ENCODE measurements around the gene SPACA7. TPM values are rescaled to one million over a fixed set of nuclear protein-coding genes. Genes with fewer than 3 reads are reported as not detected.

SPACA7 gene
- total RNA-seq, 3 donors from 2014 or later, result not detected

DNA sequence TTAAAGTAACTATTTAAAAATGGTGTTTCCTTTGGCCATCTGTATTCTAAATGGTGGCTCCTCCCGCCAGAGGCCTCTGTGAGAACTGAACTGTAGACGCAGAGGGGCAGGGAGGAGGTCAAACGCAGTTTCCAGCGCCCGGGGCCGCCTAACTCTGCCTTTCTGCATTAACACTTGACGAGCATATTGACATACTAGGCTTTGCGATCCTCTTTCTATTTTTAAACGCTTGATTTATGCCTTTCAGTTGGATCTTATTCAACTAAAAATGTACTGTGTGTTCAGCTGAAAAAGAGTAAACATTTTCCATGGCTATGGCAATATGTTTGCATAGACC lies 74.7 kb downstream of the SPACA7 start:
- DNase-seq (no peak), ATAC-seq (no peak)
- H3K4me1 ChIP-seq (ENCODE audit: low read depth), result no peaks in the 10 kb centered on the region
- TF ChIP-seq, protein P1, sequence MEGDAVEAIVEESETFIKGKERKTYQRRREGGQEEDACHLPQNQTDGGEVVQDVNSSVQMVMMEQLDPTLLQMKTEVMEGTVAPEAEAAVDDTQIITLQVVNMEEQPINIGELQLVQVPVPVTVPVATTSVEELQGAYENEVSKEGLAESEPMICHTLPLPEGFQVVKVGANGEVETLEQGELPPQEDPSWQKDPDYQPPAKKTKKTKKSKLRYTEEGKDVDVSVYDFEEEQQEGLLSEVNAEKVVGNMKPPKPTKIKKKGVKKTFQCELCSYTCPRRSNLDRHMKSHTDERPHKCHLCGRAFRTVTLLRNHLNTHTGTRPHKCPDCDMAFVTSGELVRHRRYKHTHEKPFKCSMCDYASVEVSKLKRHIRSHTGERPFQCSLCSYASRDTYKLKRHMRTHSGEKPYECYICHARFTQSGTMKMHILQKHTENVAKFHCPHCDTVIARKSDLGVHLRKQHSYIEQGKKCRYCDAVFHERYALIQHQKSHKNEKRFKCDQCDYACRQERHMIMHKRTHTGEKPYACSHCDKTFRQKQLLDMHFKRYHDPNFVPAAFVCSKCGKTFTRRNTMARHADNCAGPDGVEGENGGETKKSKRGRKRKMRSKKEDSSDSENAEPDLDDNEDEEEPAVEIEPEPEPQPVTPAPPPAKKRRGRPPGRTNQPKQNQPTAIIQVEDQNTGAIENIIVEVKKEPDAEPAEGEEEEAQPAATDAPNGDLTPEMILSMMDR (IDR thresholded peaks at IDR 0.05), result no peak
- H3K36me3 ChIP-seq (ENCODE audit: low read depth), result no peaks in the 10 kb centered on the region
- H3K4me3 ChIP-seq, result no peak overlapping the region
- intact Hi-C loops (cut with DNase I, micrococcal nuclease), result no loop called here
- no peaks in the 10 kb centered on the region for H3K9me3 ChIP-seq

DNA sequence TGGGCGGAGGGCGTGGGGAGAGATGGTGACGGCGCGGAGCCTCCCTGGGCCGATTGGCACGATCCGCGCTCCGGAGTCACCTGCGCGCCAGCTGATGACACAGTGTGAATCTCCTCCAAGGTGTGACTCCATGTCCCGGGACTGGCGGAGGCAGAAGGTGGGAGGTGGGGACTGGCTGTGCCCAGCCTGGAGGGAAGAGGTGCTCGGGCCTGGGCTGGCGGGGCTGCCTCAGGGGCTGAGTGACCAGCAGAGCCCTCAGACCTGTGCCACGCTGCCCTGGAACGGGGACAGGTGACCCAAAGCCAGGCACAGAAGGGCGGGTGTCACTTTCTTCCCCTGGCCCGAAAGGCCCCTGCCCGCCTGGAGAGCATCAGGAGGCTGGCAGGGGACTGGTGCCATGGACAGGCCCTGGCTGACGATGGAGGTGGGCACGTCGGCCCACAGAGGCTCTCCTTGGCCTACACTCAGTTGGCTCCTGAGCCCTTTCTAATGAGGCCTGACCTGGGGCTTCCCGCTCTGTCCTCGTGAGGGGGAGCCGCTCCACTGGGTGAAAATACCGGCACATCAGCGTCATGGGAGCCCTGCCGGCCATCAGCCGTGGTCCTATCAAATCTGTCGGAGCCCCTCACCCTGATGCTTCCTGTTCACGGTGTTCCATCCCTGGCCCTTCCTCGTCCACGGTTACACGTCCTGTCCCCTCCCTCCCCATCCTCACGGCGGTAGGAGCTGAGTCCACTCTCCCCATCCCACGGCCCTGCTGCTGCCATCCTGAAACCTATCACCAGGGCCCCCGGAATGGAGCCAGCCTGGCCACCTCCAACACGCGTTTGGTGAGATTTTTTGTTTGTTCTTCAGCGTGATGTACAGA lies 75.6 kb downstream of the SPACA7 start:
- TF ChIP-seq, protein P1 (IDR thresholded peaks at IDR 0.05), result no peak

DNA sequence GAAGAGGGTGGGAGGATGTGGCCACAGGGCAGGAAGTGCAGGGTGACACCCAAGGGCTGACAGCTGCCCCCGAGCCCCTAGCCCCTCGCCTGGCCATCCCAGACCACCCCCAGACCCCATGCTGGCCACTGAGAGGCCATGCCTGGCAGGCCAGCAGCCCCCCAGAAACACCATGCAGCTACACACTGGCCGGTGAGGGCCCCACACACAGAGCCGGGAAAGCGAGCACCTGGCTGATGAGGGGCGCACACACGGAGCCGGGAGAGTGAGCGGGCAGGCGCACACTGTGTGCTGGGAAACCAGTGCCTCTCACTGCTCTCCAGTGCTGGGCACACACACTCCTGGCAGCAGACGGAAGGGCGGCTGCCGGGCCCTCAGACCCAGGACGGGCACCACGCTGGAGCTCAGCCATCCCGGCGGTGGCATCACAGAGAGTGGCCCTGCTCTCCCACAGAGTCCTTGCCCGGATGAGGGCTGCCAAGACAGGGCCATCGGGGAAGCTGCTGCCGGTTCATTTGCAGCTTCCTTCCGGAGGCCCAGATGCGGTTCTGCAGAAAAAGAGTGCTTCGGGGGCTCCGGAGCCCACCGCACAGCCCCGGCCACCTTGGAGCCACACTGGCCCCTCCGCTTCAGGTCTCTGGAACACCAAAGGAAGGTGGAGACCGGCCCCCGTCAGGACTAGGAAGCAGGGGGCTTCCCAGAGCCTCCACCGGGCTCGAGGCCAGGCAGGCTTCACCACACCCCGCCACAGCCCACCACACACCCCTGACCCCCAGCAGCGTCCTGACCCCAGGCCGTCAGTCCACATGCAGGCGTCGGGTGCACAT lies 76.4 kb downstream of the SPACA7 start:
- intact Hi-C loops (cut with DNase I, micrococcal nuclease), result no loop called here
- Histone ChIP-seq H3K36me3 (ENCODE audit: low read depth) (no peaks in the 10 kb centered on the region), H3K4me1 (ENCODE audit: low read depth) (no peaks in the 10 kb centered on the region), H3K4me3 (no peak overlapping the region), H3K9me3 (no peaks in the 10 kb centered on the region)
- no peak for DNase-seq
- ATAC-seq, result no peak
- TF ChIP-seq, protein P1 (IDR thresholded peaks at IDR 0.05), result no peak

More for the DNA sequence above, 75.6 kb downstream of the SPACA7 start:
- Histone ChIP-seq H3K9me3 (no peaks in the 10 kb centered on the region), H3K4me3 (no peak overlapping the region), H3K36me3 (ENCODE audit: low read depth) (no peaks in the 10 kb centered on the region), H3K4me1 (ENCODE audit: low read depth) (no peaks in the 10 kb centered on the region)
- no peak for DNase-seq
- no peak for ATAC-seq
- intact Hi-C loops (cut with DNase I, micrococcal nuclease), result no loop called here

DNA sequence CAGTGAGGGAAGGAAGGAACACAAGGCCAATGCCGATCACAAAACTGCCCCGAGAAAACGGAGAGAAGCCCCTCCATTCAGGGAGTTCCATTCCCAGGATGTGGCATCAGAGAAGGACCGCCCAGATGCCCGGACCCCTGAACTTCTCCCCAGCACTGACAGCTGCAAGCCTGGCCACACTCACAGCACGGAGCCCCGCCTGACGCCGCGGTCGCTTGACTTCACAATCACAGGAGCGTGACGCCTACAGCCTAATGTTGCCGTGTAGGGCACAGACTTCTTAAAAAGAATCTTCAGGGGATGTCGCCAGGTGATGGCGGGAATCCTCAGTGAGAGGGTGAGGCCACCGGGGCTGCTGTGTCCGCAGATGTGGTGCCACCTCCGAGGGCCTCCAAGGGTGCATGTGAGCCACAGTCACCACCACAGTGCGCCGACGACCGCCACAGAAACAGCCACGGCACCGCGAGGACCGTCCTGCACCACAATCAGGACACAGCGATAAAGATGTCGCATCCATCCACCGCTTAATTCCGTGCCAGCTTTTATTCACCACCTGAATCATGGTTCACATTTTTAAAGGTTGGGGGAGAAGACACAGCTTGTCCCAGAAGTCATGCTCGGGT lies 77.2 kb downstream of the SPACA7 start:
- Histone ChIP-seq H3K9me3 (no peaks in the 10 kb centered on the region), H3K4me1 (ENCODE audit: low read depth) (no peaks in the 10 kb centered on the region), H3K4me3 (no peak overlapping the region), H3K36me3 (ENCODE audit: low read depth) (no peaks in the 10 kb centered on the region)
- intact Hi-C loops (cut with DNase I, micrococcal nuclease), result no loop called here
- DNase-seq, result no peak
- TF ChIP-seq, protein P1 (IDR thresholded peaks at IDR 0.05), result no peak
- ATAC-seq, result no peak

DNA sequence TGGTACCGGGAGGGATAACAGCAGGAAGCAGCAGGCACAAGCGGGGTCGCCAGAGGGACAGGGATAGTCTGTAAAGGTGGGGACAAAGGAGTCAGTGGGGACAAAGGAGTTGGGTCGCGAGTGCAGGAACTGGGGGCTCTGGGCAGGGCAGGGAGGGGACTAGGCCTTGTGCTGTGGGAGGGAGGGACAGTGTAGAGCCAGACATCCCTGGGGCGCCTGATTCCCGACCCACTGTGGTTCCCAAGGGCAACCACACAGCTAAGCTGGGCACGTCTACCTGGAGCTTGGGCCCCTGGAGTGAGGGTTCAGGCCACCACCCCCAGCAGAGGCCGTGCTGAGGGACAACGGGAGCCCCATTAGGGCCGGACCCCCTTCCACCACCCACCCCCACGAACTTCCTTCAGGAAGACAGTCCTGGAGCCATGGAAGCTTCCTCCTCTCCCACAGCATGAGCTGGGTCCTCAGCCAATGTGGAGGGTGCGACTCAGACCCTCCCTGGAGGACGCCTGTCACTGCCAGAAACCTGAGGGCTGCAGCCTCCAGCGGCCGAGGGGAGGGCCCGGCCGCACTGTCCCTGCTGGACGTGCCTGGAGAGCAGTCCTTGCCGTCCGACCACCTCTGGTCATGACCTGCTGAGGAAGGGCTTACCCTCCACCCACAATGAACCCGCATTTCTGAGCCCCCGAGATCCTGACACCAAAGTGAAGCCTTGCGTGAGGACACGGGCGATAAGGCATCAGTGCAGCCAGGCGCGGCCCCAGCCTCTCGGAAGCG lies 77.9 kb downstream of the SPACA7 start:
- Histone ChIP-seq H3K4me3 (no peak overlapping the region), H3K36me3 (ENCODE audit: low read depth) (no peaks in the 10 kb centered on the region), H3K9me3 (no peaks in the 10 kb centered on the region), H3K4me1 (ENCODE audit: low read depth) (no peaks in the 10 kb centered on the region)
- ATAC-seq (no peak), DNase-seq (no peak)
- TF ChIP-seq, protein P1 (IDR thresholded peaks at IDR 0.05), result no peak
- intact Hi-C loops (cut with DNase I, micrococcal nuclease), result no loop called here

All from mucosa of descending colon (tissue), 3 donors.